NCI-H2029 treated with DMSO at 0.1 percent for 48 hours (cell line): ENCODE measurements around the gene SLC7A9.
"Not testable (repeated sequence)": the region's sequence is repeated elsewhere in the genome, so short reads cannot be mapped to it uniquely, and the experiment has no call there.

ENCODE experiments used
- DNase-seq: peaks from one replicate; lab custom pipeline; 2025; lab: John Stamatoyannopoulos, UW

SLC7A9 gene

GRCh38 chr19:32864318-32865007 is 5.1 kb downstream of the SLC7A9 start:
- DNase-seq: no peak

DNA sequence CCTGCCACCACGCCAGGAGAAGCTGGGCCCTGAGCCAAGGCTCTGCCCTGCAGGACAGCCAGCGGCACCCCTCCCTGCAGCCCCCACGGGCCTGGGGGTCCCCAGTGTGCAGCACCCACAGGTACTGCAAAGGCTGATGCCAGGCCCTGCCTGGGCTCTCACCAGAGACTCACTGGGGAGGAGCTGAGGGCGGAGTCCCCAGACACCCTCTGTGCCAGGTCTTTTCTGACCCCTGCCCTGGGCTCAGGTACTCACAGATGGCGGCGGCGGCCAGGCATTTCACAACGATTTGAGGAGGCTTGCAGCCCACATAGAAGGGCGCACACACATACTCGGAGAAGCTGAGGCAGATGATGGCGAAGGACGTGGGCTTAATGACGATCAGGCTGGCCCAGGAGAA is 5.7 kb downstream of the SLC7A9 start:
- no peak for DNase-seq

GRCh38 chr19:32863301-32863700 is 6.3 kb downstream of the SLC7A9 start:
- no peak for DNase-seq

GRCh38 chr19:32862741-32863140 is 6.8 kb downstream of the SLC7A9 start:
- DNase-seq: no peak

GRCh38 chr19:32862173-32862572 is 7.4 kb downstream of the SLC7A9 start:
- no peak for DNase-seq

GRCh38 chr19:32861596-32861995 is 8.0 kb downstream of the SLC7A9 start:
- DNase-seq: no peak

DNA sequence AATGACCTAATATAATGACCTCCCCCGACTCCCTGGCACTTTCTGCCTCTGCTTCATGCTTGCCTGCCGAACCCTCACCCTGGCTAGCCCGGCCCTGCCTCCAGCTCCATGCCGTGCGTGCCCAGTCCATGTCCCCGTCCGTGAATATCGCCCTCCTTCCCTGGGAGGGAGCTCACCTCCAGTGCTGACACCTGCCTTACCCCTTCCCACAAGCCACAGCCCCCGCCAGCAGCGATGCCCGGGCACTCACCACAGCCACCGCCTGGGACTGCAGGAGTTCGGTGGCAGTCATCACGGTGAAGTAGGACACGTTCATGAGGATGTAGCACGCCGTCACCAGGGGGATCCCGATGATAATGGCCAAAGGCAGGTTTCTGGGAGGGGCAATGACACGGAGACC is 10.0 kb downstream of the SLC7A9 start:
- DNase-seq: no peak

- DNase-seq: no peak
Measured at GRCh38 chr19:32858559-32858958, 11.0 kb downstream of the SLC7A9 start.

DNA sequence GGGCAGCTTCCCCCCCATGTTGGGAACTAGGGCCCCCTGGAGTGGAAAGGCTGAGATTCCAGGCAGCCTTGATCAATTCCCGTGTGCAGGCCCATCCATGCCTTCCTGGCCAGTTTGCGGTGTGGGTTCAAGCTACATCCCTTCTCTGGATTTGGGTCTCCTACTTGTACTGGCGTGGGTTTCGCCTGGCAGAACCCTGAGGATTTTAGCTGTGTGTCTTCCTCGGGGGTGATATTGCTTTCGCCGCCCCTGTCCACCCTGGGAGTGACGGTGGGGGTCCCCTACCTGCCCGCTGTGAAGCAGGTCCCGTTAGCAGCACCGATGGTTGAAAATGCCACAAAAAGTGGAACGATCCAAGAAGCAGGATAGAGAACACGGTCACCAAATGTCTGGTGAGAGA is 11.4 kb downstream of the SLC7A9 start:
- DNase-seq: no peak

DNA sequence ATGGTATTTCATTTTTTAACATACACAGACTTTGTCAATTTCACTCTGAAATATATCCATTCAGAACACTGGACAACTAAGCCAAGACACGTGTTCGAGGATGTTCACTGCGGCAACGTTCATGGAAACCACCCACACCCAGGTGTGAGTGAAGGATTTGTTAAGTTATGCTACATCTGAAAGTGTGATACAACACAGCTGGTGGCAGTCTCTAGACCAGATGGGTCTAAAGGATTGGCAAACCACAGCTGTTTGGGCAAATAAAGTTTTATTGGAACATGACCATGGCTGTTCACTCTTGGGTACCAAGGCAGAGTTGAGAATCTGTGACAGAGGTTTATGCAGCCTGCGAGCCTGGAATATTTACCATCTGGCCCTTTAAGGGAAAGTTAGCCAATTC is 12.0 kb downstream of the SLC7A9 start:
- DNase-seq: no peak

GRCh38 chr19:32856818-32857217 is 12.7 kb downstream of the SLC7A9 start:
- not testable (repeated sequence) for DNase-seq

DNA sequence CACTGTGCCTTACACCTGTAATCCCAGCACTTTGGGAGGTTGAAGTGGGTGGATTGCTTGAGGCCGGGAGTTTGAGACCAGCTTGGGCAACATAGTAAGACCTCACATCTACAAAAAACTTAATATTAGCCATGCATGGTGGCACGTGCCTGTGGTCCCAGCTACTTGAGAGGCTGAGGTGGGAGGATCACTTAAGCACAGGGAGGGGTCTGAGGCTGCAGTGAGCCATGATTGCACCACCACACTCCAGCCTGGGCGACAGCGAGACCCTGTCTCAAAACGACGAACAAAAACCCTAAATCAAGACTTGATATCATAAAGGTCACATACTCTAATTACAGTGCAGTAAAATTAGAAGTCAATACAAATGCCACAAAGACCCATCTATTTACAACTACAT is 17.4 kb downstream of the SLC7A9 start:
- DNase-seq: no peak

DNA sequence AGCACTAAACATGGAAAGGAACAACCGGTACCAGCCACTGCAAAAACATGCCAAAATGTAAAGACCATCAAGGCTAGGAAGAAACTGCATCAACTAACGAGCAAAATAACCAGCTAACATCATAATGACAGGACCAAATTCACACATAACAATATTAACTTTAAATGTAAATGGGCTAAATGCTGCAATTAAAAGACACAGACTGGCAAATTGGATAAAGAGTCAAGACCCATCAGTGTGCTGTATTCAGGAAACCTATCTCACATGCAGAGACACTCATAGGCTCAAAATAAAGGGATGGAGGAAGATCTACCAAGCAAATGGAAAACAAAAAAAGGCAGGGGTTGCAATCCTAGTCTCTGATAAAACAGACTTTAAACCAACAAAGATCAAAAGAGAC is 21.5 kb downstream of the SLC7A9 start:
- not testable (repeated sequence) for DNase-seq

GRCh38 chr19:32843716-32844245 is 25.8 kb downstream of the SLC7A9 start:
- no peak for DNase-seq

DNA sequence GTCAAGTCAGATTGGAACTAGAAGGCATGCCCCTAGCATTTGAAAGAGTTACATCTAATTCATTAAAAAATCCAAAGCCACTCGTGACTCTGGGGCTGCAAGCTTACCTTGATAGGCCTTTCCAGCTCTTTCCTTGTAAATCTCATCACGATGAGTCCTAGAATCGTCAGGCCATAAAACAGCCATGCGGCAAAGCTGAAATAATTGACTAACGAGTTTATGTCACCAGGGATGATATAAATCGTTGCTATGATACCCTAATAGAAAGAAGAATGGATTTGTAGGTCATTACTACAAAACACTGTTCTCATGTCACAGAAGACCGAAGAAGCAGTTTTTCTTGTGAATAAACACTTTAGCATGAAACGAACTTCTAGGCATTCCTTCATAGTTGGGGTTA is 27.5 kb downstream of the SLC7A9 start:
- no peak for DNase-seq

- DNase-seq: no peak
Measured at GRCh38 chr19:32837531-32837930, 32.0 kb downstream of the SLC7A9 start.

- DNase-seq: not testable (repeated sequence)
Measured at GRCh38 chr19:32833388-32833787, 36.2 kb downstream of the SLC7A9 start.

- not testable (repeated sequence) for DNase-seq
Measured at GRCh38 chr19:32832825-32833224, 36.7 kb downstream of the SLC7A9 start.

DNA sequence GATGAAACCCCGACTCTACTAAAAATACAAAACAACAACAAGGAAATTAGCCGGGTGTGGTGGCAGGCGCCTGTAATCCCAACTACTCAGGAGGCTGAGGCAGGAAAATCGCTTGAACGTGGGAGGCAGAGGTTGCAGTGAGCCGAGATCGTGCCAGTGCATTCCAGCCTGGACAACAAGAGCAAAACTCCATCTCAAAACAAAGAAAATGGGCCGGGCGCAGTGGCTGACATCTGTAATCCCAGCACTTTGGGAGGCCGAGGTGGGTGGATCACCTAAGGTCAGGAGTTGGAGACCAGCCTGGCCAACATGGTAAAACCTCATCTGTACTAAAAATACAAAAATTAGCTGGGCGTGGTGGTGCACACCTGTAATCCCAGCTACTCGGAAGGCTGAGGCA is 37.5 kb downstream of the SLC7A9 start:
- DNase-seq: not testable (repeated sequence)

DNA sequence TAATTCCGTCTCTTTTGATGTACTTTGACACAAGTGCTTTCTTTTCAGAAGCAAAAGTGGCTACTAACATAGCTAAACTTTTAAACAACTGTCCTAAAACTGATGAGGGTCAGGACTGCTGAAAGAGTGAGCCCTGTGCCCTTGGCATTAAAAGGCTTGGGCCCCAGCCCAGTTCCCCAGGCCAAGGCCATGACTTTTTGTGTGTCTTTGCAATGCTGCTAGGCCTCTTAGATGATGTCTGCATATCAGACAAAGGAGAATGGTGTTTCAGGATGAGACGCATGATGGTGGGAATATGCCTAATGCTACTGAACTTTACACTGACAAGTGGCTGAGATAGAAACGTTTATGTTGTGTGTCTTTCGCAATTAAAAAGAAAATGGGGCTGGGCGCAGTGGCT is 38.0 kb downstream of the SLC7A9 start:
- DNase-seq: no peak

- DNase-seq: no peak
Measured at GRCh38 chr19:32830231-32831014, 39.1 kb downstream of the SLC7A9 start.

GRCh38 chr19:32829345-32829896 is 40.1 kb downstream of the SLC7A9 start:
- DNase-seq: no peak
